ENCODE measurements around the gene AFF1.

GRCh38 chr4:86973668-86974067, 38.9 kb downstream of the AFF1 start:
- no peak for TF ChIP-seq POLR2A (IDR thresholded peaks at IDR 0.05; ENCODE audit: low read length)
- TF ChIP-seq GATA1 (IDR thresholded peaks at IDR 0.05; ENCODE audit: low read depth, low read length): no peak

All from erythroblast (primary cell).